ENCODE measurements around the gene ERBB4.

DNA sequence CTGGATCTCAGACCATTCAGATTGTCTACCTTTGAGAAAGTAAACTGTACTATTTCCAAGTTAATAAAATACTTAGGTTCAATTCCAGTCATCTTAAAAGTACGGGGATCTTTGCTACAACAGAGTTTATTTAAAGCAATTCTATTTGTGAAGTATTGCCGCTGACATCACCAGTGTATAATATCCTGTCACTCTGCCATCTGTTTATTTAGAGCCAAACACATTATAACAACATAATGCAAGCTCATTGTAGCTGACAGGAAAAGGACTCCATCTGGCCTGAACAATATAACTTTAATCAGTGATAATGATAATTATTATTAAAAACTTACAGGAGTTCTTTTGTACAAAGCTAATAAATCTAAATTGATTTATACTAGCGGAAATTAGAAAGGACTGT, 786.8 kb downstream of the ERBB4 start:
- TF ChIP-seq, protein P1, sequence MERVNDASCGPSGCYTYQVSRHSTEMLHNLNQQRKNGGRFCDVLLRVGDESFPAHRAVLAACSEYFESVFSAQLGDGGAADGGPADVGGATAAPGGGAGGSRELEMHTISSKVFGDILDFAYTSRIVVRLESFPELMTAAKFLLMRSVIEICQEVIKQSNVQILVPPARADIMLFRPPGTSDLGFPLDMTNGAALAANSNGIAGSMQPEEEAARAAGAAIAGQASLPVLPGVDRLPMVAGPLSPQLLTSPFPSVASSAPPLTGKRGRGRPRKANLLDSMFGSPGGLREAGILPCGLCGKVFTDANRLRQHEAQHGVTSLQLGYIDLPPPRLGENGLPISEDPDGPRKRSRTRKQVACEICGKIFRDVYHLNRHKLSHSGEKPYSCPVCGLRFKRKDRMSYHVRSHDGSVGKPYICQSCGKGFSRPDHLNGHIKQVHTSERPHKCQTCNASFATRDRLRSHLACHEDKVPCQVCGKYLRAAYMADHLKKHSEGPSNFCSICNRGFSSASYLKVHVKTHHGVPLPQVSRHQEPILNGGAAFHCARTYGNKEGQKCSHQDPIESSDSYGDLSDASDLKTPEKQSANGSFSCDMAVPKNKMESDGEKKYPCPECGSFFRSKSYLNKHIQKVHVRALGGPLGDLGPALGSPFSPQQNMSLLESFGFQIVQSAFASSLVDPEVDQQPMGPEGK (CRISPR knock-in tag; IDR thresholded peaks at IDR 0.05; ENCODE audit: borderline replicate concordance) = no peak
- TF ChIP-seq CSDC2 (CRISPR knock-in tag; IDR thresholded peaks at IDR 0.05) = no peak
- TF ChIP-seq, protein P2, sequence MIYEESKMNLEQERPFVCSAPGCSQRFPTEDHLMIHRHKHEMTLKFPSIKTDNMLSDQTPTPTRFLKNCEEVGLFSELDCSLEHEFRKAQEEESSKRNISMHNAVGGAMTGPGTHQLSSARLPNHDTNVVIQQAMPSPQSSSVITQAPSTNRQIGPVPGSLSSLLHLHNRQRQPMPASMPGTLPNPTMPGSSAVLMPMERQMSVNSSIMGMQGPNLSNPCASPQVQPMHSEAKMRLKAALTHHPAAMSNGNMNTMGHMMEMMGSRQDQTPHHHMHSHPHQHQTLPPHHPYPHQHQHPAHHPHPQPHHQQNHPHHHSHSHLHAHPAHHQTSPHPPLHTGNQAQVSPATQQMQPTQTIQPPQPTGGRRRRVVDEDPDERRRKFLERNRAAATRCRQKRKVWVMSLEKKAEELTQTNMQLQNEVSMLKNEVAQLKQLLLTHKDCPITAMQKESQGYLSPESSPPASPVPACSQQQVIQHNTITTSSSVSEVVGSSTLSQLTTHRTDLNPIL (CRISPR knock-in tag; IDR thresholded peaks at IDR 0.05; ENCODE audit: low read depth) = no peak
- no peak for TF ChIP-seq TOX (CRISPR knock-in tag; IDR thresholded peaks at IDR 0.05; ENCODE audit: borderline replicate concordance)
- TF ChIP-seq RARB (CRISPR knock-in tag; IDR thresholded peaks at IDR 0.05) = no peak
- TF ChIP-seq OSR1 (CRISPR knock-in tag; IDR thresholded peaks at IDR 0.05) = no peak

Measured in SK-N-SH treated with all-trans-retinoic acid at 6 μM for 48 hours (cell line).